ENCODE results near the gene TMEM120A. TPM values are rescaled to one million over a fixed set of nuclear protein-coding genes. Genes with fewer than 3 reads are reported as not detected.

TMEM120A gene
- total and polyA plus RNA-seq, 12 donors: 51.4 to 277 (median 172) TPM

DNA sequence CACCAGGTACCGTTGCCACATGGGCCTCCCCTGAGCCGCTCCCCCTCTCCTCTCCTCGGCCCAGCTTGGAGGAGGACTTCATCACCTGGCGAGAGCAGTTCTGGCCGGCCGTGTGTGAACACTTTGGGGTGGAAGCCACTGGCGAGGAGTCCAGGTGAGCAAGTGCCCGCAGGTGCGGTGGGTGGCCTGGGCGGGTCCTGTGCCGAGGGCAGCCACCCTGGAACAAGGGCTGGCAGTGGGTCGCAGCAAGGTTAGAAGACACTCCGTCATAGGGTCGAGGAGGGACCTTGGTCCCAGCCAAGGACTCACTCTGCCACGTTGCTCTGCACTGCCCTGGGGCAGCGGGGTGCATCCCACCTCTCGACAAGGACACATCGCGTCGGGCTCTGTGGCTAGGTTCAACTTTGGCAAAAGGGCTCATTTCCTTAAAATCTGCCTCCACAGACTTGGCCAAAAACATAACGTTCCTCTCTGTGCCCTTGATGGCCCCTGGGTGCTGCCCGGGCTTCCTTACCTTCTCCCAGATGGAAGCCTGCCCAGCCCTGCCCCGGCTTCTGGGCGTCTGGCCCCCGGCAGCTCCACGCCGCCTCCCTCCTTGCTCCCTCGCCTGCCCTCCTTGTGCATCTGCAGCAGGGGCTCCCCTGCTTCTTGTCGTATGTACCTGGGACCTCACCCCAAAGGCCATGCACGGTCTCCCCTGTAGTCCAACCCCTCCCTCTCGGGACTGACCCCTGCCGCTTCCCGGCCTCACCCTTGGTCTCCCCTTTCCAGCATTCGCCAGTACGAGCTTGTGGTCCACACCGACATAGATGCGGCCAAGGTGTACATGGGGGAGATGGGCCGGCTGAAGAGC, 12.7 kb downstream of the TMEM120A start:
- TF ChIP-seq POLR2A (IDR thresholded peaks at IDR 0.05): no peak
- TF ChIP-seq, protein P1, sequence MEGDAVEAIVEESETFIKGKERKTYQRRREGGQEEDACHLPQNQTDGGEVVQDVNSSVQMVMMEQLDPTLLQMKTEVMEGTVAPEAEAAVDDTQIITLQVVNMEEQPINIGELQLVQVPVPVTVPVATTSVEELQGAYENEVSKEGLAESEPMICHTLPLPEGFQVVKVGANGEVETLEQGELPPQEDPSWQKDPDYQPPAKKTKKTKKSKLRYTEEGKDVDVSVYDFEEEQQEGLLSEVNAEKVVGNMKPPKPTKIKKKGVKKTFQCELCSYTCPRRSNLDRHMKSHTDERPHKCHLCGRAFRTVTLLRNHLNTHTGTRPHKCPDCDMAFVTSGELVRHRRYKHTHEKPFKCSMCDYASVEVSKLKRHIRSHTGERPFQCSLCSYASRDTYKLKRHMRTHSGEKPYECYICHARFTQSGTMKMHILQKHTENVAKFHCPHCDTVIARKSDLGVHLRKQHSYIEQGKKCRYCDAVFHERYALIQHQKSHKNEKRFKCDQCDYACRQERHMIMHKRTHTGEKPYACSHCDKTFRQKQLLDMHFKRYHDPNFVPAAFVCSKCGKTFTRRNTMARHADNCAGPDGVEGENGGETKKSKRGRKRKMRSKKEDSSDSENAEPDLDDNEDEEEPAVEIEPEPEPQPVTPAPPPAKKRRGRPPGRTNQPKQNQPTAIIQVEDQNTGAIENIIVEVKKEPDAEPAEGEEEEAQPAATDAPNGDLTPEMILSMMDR (IDR thresholded peaks at IDR 0.05): no peak
- no peaks in the 10 kb centered on the region for H3K9me3 ChIP-seq (replicated peaks in 1 of 3)
- peaks cover 0 to 73% of the 10 kb centered on the region in 2 donors for H3K36me3 ChIP-seq (replicated peaks in 1 of 2)
- H3K27me3 ChIP-seq: no peaks in the 10 kb centered on the region
- intact Hi-C loops (cut with DNase I): no loop called here
- peak overlapping the region; percentile 70 to 97 (median 85) for H3K27ac ChIP-seq
- H3K4me1 ChIP-seq (replicated peaks in 1 of 2): peaks cover 31 to 72% of the 10 kb centered on the region in 2 donors
- no peak overlapping the region for H3K4me3 ChIP-seq
- WGBS, 4 donors: 45 to 69% (median 61%) methylated on average over 18 to 38 of the region's 38 CpGs
- peak in 5 of 7 donors; percentile 50 to 68 (median 62) for DNase-seq

DNA sequence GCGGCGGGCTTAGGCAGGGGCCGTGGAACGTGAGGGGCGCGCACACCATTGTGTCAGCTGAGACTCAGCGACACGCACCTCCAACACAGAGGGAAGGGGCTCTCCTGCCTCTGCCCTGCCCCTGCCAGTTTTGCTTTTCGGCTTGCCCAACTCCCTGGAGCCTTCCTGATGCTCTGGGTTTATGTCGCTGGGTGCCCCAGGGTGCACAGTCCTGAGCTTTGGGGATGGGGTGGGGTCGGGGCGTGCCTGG, 13.3 kb downstream of the TMEM120A start:
- no peaks in the 10 kb centered on the region for H3K9me3 ChIP-seq (replicated peaks in 1 of 3)
- no peaks in the 10 kb centered on the region for H3K27me3 ChIP-seq
- peaks cover 27 to 67% of the 10 kb centered on the region in 2 donors for H3K4me1 ChIP-seq (replicated peaks in 1 of 2)
- 82 to 100% (median 85%) methylated on average over 1 to 12 of the region's 12 CpGs for WGBS, 4 donors
- H3K4me3 ChIP-seq: no peak overlapping the region
- H3K27ac ChIP-seq: peak overlapping the region in 4 of 5 donors; percentile 67 to 97 (median 88)
- TF ChIP-seq POLR2A (IDR thresholded peaks at IDR 0.05): no peak
- TF ChIP-seq, protein P1 (IDR thresholded peaks at IDR 0.05): no peak
- peak in 1 of 7 donors; percentile 20 for DNase-seq
- intact Hi-C loops (cut with DNase I): no loop called here
- peaks cover 0 to 68% of the 10 kb centered on the region in 2 donors for H3K36me3 ChIP-seq (replicated peaks in 1 of 2)

DNA sequence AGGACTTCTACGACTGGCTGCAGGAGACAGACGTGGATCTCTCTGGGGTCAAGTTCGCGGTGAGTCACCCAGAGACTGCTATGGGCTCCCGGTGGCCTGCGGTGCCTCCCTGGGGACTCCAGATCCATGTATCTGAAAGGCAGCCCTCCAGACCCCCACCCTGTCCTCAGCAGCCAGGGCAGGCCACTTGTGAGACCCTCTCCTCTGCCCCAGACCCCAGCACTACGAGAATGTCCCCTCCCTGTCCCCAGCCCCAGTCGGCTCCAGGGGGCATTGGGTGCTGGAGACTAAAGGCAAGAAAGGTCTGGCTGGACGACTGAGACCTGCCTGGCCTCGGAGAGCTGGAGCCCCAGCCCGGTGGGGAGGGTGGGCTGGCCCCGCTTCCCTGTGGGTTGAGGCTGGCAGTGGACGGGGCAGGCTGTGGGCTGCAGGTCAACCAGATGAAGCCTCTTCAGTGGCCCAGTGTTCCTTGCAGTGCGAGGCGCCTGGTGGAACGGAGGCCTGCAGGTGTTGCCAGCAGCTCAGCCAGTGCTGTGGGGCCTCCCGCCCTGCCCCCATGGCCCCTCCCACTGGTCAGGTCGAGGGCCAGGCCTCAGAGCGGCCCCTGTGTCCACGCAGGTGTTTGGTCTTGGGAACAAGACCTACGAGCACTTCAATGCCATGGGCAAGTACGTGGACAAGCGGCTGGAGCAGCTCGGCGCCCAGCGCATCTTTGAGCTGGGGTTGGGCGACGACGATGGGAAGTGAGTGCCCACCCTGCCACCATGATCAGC, 13.8 kb downstream of the TMEM120A start:
- intact Hi-C loops (cut with DNase I): no loop called here
- peaks cover 0 to 63% of the 10 kb centered on the region in 2 donors for H3K36me3 ChIP-seq (replicated peaks in 1 of 2)
- H3K4me3 ChIP-seq: no peak overlapping the region
- no peaks in the 10 kb centered on the region for H3K9me3 ChIP-seq (replicated peaks in 1 of 3)
- WGBS, 4 donors: 68 to 82% (median 72%) methylated on average over 18 to 29 of the region's 29 CpGs
- DNase-seq: peak in 2 of 7 donors; percentile 36 to 45
- no peaks in the 10 kb centered on the region for H3K27me3 ChIP-seq
- H3K27ac ChIP-seq: peak overlapping the region; percentile 64 to 97 (median 81)
- peaks cover 23 to 62% of the 10 kb centered on the region in 2 donors for H3K4me1 ChIP-seq (replicated peaks in 1 of 2)
- TF ChIP-seq POLR2A (IDR thresholded peaks at IDR 0.05): no peak

GRCh38 chr7:75979759-75980429, 14.5 kb downstream of the TMEM120A start:
- H3K27ac ChIP-seq: peak overlapping the region; percentile 64 to 97 (median 81)
- no peaks in the 10 kb centered on the region for H3K9me3 ChIP-seq (replicated peaks in 1 of 3)
- intact Hi-C loops (cut with DNase I): no loop called here
- peak; percentile 76 to 94 (median 91) for DNase-seq
- no peak overlapping the region for H3K4me3 ChIP-seq
- peaks cover 0 to 60% of the 10 kb centered on the region in 2 donors for H3K36me3 ChIP-seq (replicated peaks in 1 of 2)
- TF ChIP-seq, protein P1 (IDR thresholded peaks at IDR 0.05): peak in 1 of 6 experiments; percentile 3
- no peak for TF ChIP-seq POLR2A (IDR thresholded peaks at IDR 0.05)
- WGBS, 4 donors: 43 to 53% (median 48%) methylated on average over 17 to 22 of the region's 22 CpGs
- H3K27me3 ChIP-seq: no peaks in the 10 kb centered on the region
- peaks cover 18 to 55% of the 10 kb centered on the region in 2 donors for H3K4me1 ChIP-seq (replicated peaks in 1 of 2)

Measured in adrenal gland (tissue), 12 donors.